NCI-H146 (cell line): ENCODE measurements around the gene NME4.

Experiments
- DNase-seq: peaks from one replicate; lab custom pipeline; 2025; lab: John Stamatoyannopoulos, UW

Gene NME4

GRCh38 chr16:426906-427249 is 29.9 kb downstream of the NME4 start:
- DNase-seq: peak; percentile 37

DNA sequence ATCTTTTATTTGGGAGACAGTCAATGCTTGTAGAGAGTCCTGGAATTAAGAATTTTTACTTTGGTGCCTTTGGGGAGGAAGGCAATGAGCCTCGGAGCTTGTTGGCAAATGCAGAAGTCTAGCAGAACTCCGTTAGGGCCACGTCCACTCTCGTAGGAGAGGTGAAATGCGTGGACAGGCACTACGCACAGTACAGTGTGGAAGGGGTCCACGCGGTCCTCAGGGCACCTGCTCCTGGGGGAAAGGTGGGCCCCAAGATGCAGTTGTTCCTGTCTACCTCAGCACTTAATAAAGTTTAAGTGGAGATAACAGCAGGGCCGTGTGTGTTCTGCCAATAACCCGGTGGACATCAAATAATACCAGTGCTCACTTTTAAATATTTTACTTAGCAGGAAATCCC is 30.3 kb downstream of the NME4 start:
- no peak for DNase-seq

DNA sequence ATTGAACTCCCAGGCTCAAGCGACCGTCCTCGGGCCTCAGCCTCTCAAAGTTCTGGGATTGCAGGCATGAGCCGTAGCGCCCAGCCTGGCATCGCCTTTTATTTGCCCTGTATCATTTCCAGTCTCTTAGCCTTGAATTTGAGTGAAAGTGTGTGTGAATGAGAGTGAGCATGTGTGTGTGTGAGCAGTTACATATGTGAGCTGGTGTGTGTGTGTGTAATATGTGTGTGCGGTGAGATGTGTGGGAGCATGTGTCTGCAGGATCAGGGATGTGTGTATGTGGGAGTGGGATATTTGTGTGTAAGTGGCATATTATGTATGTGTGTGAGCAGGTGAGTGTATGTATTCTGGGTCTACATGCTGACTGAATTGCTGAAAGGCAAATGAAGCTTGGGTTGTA is 33.9 kb downstream of the NME4 start:
- DNase-seq: no peak

DNA sequence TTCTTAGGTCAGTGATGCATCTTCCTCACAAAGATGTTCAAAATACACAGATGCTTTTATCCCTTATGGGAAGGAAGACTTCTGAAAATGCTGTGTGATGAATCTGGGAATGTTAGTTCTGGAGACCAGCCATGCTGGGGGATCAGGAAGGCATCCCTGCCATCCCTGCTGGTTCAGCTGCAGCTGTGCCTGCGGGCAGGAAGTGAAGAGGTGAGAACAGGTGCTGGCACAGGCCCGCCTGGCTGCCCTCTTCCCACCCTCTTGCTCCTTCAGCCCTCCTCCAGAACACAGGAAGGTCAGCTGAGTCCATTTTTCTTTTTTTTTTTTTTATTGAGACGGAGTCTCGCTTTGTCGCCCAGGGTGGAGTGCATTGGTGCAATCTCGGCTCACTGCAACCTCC is 43.6 kb downstream of the NME4 start:
- no peak for DNase-seq

- DNase-seq: peak; percentile 30
Observed at GRCh38 chr16:441447-441846, 44.4 kb downstream of the NME4 start.

- DNase-seq: no peak
Observed at GRCh38 chr16:442976-443375, 46.0 kb downstream of the NME4 start.

DNA sequence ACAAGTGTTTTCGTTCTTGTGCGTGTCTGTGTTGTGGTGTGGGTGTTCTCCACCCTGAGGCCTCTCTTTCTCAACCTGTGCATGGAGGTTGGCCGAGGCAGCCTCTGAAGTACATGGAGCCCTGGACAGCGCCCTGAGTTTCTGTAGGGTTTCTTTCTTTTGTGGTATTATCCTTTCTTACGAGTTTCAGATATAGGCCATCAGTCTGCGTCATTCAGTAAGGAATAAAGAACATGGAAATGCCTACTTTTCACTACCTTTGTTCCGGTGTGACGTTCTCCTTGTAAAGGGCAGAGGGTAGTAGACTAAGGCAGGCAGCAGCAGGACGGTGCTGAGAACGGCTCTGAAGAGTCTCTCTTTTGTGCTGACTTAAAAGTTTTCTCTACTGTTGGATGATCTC is 47.0 kb downstream of the NME4 start:
- DNase-seq: no peak

- DNase-seq: peak; percentile 38
Observed at GRCh38 chr16:445566-445965, 48.6 kb downstream of the NME4 start.
